T-helper 22 cell (primary cell): ENCODE results near the gene OGFOD3.
"Not testable (repeated sequence)": the region's sequence is repeated elsewhere in the genome, so short reads cannot be mapped to it uniquely, and the experiment has no call there.

Source experiments
- DNase-seq: peaks from one replicate; pipeline ENCODE4 v3.0.0-alpha.2; 2020; ENCODE audit warnings: low read depth

OGFOD3 gene

GRCh38 chr17:82418001-82418986 lies at the start of gene OGFOD3, which contains the start of gene HEXD:
Gene OGFOD3 (minus strand): TSS chr17:82418586. CDS start chr17:82418485, 101 bp downstream.
Gene HEXD (plus strand): TSS chr17:82418347. CDS start chr17:82419800, 1,453 bp downstream.
- peak; percentile 77 for DNase-seq

GRCh38 chr17:82465023-82465603 lies 46.7 kb upstream of the OGFOD3 start:
- DNase-seq = no peak

GRCh38 chr17:82464567-82464929 lies 46.2 kb upstream of the OGFOD3 start:
- DNase-seq = no peak

- DNase-seq = no peak
Observed at GRCh38 chr17:82463925-82464566, 45.7 kb upstream of the OGFOD3 start.

DNA sequence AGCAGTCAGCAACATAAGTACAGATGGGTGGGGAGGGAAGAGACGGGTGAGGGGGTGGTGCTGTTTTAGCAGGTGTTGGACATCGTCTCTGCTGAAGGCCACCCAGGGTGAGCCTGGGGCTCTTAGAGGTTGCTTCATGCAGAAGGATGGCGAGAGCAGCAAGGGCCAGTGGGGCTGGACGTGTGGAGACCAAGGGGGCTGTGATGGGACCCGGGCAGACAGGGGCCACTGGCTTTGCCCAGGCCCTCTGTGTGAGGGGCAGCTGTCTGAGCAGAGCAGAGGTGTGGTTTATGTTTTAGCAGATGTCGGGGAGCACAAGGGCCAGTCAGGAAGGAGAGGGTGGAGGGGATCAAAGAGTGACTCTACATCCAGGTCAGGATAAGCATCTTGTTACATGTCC lies 45.0 kb upstream of the OGFOD3 start:
- DNase-seq = no peak

- no peak for DNase-seq
Observed at GRCh38 chr17:82461827-82462524, 43.6 kb upstream of the OGFOD3 start.

DNA sequence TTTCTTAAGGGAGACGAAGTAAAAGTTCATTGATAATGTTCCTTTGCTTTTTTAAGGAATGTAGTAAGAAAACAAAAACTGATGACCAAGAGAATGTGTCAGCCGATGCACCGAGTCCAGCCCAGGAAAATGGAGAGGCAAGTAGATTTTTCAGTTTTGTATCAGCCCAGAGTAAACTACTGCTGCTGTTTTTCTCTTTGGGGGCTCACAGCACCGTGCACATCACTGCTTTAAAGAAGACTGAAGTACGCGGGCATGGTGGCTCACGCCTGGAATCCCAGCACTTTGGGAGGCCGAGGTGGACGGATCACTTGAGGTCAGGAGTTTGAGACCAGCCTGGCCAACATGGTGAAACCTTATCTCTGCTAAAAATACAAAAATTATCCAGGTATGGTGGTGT lies 41.5 kb upstream of the OGFOD3 start:
- not testable (repeated sequence) for DNase-seq

- peak; percentile 10 for DNase-seq
Observed at GRCh38 chr17:82458885-82459424, 40.6 kb upstream of the OGFOD3 start.

- peak; percentile 95 for DNase-seq
Observed at GRCh38 chr17:82458179-82458884, 39.9 kb upstream of the OGFOD3 start, which contains the start of gene NARF. Gene NARF (plus strand): TSS chr17:82458741. CDS start chr17:82458804, 63 bp downstream.

- DNase-seq = no peak
Observed at GRCh38 chr17:82457929-82458178, 39.5 kb upstream of the OGFOD3 start.

DNA sequence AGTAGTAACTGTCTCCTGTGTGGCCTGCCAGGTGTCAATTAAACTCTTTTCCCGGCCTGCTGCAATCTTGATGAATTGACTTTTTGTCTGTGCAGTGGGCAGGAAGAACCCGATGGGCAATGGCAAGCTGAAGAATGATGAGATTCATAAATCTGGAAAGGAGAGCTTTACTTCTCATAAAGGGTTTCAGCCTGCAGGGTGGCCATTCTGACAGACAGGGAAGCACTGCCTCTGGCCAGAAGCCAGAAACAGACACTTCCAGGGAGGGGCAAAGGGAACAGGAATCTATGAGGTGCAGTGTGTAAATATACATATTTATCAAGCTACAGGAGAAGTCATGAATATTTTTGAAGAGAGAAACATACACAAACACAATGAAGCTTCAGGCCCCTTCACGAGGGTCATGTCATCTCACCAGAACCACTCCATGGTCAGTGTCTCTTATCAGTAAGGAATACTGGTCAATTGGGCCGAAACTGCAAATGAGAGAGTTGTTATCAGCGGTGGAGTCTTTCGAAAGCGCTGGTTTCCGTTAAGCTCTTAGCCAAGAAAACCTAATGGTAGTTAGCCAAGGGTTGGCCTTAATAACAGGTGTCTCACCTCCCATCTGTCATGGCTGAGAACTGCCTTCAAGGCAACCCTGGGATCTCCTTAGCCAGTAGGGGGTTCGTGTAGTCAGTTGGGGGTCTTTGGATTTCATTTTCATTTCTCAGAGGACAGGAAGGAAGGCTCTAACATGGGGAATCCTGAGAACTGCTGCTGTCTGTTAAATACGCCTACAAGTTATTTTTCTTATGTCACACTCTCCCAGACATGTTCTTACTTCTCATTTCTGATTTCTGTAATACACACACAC lies 38.9 kb upstream of the OGFOD3 start:
- DNase-seq = no peak

DNA sequence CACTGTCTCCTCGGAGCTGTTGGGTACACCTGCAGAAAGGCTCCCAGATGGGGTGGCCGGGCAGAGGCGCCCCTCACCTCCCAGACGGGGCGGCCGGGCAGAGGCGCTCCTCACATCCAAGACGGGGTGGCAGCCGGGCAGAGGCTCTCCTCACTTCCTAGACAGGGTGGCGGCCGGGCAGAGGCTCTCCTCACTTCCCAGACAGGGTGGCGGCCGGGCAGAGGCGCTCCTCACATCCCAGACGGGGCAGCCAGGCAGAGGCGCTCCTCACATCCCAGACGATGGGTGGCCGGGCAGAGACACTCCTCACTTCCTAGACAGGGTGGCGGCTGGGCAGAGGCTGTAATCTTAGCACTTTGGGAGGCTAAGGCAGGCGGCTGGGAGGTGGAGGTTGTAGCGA lies 35.3 kb upstream of the OGFOD3 start:
- not testable (repeated sequence) for DNase-seq

- DNase-seq = not testable (repeated sequence)
Observed at GRCh38 chr17:82453151-82453550, 34.8 kb upstream of the OGFOD3 start.

DNA sequence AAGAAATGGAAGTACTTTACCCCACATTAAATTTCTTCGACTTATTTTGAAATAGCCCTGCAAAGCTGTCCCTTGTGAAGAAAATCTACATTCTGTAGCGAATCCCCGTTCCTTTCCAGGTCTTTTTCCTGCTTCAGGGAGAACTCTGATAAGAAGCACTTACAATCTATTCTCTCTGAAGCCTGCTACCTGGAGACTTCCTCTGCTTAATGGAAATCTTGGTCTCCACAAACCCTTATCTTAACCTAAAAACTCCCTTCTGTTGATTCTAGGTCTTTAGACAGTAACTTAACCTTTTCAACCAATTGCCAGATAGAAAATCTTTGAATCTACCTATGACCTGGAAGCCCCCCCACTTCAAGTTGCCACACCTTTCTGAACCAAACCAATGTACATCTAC lies 33.8 kb upstream of the OGFOD3 start:
- no peak for DNase-seq

GRCh38 chr17:82450357-82451106 lies 32.1 kb upstream of the OGFOD3 start, which contains the start of gene CYBC1:
Gene CYBC1 (minus strand): TSS chr17:82450752. CDS start chr17:82449254, 1,498 bp downstream.
- DNase-seq = peak; percentile 89

DNA sequence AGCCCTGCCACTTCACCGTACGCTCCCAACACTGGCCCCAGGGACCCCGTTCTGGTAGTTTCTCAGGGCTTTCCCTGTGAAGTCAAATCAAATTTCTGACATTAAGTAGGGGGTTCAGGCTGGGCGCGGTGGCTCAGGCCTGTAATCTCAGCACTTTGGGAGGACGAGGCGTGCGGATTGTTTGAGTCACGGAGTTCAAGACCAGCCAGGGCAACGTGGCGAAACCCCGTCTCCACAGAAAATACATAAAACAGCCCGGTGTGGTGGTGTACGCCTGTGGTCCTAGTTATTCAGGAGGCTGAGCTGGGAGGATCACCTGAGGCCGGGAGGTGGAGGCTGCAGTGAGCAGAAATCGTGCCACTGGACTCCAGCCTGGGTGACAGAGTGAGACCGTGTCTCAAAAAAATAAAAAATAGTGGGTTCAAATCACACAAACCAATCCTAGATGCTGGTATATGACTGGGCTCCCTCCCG lies 31.5 kb upstream of the OGFOD3 start:
- peak; percentile 8 for DNase-seq

DNA sequence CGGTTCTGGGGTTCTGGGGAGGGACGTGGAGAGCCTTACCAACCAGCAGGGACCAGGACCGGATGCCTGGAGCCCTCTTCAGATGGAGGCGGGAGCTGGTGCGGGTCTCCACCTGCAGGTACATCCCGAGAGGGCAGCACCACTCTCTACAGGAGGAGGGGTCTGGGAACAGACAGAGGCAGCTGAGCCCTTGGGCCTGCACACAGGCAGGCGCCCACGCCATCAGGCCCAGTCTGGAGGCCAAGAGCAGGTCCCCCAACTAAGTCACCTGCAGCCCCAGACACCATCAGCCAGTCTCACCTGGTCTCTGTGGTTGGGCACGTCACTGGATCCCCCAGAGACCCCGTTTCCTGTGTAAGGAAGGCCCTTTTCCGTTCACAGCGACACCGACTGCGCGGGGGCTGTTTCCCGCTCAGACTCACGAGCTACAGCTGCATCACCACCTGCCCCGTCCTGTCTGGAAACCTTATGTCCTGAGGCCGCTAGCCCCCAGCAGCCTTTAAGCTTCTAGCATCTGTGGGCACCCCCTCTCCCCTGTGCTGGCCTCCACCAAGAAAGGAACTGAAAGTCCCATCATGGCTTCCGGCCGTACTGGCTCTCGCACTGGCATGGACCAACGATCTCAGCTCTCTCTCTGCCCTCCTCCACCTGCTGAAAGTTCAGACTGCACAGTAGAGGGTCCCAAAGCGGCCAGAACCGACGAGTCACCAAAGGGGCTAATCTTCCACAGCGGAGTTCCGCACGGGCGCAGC lies 30.9 kb upstream of the OGFOD3 start:
- peak; percentile 75 for DNase-seq

DNA sequence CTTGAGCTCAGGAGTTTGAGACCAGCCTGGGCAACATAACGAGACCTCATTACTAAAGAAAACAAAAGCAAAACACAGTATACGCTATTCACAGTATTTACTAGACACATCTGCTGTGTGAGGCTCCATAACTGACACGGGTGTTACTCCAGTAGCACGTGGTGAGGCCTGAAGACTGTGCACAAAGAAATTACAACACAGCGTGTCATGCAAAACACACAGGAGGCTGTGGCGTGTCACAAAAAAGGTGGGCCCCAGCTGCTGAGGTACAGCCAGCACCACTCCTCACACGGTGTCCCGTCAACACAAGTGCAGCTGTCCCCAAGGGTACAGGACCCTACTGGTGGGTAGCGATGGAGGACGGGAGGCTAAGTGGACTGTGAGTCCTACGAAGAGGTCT lies 29.5 kb upstream of the OGFOD3 start:
- DNase-seq = no peak

GRCh38 chr17:82446649-82447048 lies 28.3 kb upstream of the OGFOD3 start:
- no peak for DNase-seq
